Fibroblast of skin of right quadriceps (primary cell): ENCODE data around the gene CPVL.
A peak's percentile ranks its signal among the peaks of the same experiment; 100 is the strongest.

Source experiments
- DNase-seq: peaks from one replicate; pipeline ENCODE4 v3.0.0-alpha.2; 2013

Gene CPVL

DNA sequence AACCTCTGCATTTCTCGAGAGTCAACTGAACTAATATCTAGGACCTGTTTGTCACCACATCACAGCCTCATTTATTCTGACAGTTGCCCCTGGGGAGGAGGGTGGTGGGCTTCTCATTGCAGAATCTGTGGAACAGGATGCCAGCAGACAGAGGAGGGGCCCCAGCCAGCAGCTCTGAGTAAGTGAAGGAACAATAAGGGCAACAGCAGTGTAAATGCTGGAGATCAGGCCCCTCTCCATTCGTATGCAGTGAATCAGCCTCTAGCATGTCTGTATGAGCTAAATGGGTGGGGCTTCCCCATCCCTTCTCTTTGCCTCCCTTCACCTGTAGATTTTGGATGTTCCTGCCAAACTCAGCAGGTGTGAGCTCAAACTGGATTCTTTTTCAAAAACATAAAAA, 7.7 kb upstream of the CPVL start:
- no peak for DNase-seq

GRCh38 chr7:29150856-29151255, 4.5 kb upstream of the CPVL start:
- DNase-seq: no peak

DNA sequence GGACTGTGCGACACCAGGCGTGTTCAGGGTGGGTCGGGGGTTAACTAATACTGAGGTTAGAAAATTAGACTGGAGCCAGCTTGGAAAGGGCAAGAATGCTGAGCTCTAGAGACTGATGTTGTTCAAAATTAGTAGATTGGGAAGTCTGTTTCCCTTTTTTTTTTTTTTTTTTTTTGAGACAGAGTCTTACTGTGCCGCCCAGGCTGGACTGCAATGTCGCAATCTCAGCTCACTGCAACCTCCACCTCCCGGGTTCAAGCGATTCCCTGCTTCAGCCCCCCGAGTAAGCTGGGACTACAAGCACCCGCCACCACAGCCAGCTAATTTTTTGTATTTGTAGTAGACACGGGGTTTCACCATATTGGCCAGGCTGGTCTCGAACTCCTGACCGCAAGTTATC, 2.7 kb upstream of the CPVL start:
- DNase-seq: no peak

- no peak for DNase-seq
Measured at GRCh38 chr7:29147821-29148220, 1.5 kb upstream of the CPVL start.

DNA sequence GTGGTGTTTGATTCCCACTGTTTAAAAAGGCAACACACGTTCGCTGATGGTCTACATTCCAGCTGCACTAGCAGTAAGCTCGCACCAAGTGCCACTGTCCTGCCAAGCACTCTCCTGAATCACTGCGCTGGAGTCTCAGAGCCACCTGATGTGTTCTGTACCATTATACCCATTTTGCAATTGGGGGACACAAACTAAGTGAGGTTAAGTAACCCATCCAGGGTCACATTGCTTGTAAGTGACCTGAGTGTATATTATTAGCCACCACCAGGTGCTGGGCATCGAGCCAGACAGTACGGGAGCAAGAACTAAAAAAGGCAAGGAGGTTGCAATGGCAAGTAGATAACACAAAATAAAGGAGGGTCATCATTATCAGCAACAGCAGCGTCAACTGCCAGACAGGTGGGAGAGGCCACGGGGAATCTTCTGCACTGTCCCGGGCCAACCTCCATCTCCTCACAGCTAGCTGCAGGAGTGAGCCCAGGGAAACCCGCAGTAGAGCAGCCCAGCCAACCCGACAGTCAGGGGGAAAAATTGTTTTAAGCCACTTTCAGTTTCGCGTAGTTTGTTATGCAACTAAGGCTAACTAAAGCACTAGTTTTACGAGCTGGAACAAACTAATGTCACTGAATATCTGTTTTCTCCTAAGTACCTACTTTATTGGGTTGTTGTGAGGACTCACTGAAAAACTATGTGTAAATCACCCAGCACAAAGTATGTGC, 712 bp upstream of the CPVL start:
- DNase-seq: no peak

- DNase-seq: no peak
Measured at GRCh38 chr7:29145553-29146056, 732 bp downstream of the CPVL start.

DNA sequence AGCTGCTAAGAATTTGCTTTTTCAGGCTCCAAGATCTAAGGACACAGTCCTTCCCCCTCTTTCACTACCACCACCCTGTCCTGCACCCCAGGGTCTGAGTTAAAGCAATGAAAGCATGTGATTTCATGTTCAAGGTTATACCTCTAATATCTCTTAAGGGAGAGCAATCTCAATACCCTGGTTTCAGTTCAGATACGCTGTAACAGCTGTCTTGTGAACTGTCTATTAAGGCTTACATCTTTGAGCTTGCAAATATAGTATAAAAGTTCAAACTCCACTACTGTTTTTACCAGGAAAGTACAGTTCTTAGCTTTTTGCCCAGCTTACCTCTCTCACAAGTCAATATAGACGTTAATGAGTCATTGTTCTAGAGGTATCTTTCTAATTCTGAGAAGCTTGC, 2.6 kb downstream of the CPVL start:
- no peak for DNase-seq

- no peak for DNase-seq
Measured at GRCh38 chr7:29142021-29142727, 4.2 kb downstream of the CPVL start.

- no peak for DNase-seq
Measured at GRCh38 chr7:29140873-29141468, 5.4 kb downstream of the CPVL start.

DNA sequence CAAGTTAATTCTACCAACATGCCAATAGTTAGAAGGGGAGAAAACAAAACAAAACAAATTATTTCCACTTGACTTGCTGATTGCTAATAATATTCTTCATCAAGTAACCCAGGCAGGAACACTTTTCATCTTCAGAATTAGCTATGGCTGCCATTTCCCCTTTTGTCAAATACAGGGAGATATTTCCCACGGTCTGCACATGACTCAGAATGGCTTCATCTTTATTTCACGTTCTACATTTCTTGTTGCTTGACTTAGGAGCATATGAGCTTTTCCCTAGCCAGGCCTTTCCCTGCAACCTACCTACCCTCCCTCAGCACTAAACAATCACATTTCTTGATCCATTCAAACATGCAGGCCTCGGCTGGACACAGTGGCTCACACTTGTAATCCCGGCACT, 6.5 kb downstream of the CPVL start:
- peak; percentile 7 for DNase-seq

GRCh38 chr7:29139191-29139590, 7.1 kb downstream of the CPVL start:
- peak; percentile 41 for DNase-seq

DNA sequence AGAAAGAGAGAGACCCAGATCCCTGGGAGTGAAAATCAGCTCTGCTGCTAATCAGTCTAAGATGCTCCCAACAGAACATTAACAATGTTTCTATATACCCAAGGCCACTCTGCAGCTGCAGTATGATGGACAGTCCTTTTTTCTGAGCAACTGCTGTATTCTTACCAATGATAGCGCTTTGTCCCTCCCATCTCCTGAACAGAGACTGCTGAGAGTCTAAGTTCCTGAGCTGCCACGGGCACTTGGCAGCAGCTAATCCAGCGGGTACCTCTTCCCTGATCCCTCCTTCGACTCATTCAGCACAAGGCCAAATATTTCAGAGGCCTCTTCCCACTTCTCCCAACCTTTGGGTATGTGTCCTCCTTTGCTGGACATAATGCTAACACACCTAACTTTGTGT, 7.7 kb downstream of the CPVL start:
- DNase-seq: no peak

DNA sequence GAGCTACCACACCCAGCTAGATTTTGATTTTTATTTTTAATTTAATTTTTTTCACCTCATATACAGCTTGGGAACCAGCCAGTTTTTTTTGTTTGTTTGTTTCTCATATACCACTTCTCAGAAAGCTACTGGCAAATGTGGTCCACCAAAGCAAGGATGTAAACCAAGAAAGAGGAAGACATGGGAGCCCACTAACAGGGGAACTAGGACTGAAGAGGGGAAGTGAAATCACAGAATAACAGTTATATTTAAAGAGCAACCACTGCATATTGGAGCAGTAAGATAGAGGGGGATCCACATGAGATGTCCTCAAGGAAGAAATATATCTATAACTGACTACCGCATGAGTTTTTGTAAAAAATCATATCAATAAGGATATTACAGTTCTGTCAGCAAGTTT, 10.5 kb downstream of the CPVL start:
- DNase-seq: no peak

DNA sequence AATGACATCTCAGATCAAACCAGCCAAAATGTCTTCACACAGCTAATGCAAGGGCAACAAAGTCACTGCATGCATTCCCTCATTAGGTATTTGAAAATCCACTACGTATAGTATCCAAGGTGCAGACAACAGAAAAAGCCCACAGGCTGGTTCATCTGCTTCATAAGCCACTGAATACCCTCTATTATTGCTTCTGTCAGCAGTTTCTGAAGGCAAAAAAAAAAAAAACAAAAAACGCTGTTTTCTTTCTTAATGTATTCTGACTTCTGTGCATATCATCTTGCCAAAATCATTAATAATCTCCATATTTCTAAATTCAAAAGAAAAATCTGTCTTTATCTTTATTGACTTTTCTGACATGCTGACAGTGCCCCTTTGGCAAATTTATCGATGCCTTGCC, 13.4 kb downstream of the CPVL start:
- DNase-seq: no peak

DNA sequence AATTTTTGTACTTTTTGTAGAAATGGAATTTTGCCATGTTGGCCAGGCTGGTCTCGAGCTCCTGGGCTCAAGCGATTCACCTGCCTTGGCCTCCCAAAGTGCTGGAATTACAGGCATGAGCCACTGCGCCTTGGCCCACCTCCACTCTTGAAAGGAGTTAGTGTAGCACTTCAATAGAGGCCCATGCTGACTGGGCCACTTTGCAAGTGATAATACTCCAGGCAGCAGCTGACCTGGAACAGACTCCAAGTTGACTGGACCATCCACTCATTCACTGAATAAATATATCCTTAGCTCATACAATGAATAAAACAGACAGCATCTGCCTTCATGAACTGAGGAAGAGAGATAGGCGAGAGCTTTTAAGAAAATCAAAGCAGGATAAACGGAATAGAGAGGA, 14.7 kb downstream of the CPVL start:
- DNase-seq: no peak

DNA sequence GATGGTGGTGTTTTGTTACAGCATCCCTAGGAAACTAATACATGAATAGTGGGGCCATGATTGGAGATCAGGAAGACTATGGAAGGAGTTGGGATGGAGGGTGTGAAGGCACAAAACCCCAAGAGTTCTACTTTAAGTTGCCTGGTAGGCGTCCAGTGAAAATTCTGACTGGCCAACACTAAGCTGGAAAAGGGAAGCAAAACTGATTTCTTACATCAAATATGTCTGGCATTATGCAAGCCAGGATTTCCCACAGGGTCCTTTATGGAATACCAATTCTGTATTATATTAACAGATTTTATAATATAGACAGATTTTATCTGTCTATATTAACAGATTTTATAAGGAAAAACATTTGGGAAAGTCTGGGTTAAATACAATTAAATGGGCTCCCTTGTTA, 16.2 kb downstream of the CPVL start:
- DNase-seq: no peak

DNA sequence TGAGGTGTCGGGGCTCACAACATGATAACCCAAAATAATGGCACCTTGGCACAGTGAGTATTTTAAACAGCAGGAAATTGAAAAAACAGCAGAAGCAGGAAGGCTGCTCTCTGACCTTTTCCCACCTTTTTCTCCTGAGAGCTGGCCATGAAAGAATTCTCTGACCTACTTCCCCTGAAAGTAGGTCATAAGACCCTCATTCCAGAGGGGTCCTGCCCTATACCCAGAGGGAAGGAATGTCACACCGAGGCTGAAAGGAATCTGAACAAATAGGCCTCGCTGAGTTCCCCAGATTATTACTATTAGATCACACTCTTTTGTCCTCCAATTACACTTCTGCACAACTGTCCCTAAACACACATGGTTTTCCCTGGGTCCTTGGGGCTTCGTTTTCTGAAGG, 18.8 kb downstream of the CPVL start:
- DNase-seq: no peak

GRCh38 chr7:29126804-29127203, 19.5 kb downstream of the CPVL start:
- DNase-seq: no peak

- no peak for DNase-seq
Measured at GRCh38 chr7:29123626-29124190, 22.6 kb downstream of the CPVL start.

DNA sequence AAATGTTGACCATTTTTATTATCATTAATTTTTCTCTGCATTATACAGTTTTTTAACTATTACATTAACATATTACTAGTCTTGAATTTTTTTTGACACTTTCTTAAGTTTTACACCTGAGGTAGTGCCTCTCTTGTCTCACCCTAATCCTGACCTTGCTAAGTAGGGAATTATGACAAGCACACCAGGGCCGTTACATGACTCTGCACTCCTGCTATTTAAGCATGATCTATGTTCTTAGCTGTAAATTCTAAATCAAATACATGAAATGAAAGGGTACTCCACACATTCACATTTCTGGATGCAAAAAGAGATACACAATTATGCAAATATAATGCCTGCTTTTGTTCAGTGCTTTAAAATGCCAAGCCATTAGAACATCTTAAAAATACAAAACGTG, 23.6 kb downstream of the CPVL start:
- DNase-seq: no peak

- DNase-seq: no peak
Measured at GRCh38 chr7:29122081-29122480, 24.3 kb downstream of the CPVL start.

- DNase-seq: no peak
Measured at GRCh38 chr7:29120955-29121354, 25.4 kb downstream of the CPVL start.

GRCh38 chr7:29119538-29119937, 26.8 kb downstream of the CPVL start:
- no peak for DNase-seq
